Common myeloid progenitor, CD34-positive (primary cell): ENCODE data around the gene LTBP1.

Source experiments
- CTCF ChIA-PET: fragments of 350-600 bp; sonication (Branson Sonifier 250); formaldehyde crosslinking; loops from one replicate; lab custom pipeline; 2021; ENCODE audit warnings: antibody characterized with exemption; lab: Charles Lee
- POLR2A ChIA-PET: fragments of 350-600 bp; sonication (Branson Sonifier 250); formaldehyde crosslinking; loops from one replicate; lab custom pipeline; 2021; ENCODE audit warnings: antibody characterized with exemption; lab: Charles Lee
- DNase-seq, 3 donors: peaks; one replicate each; pipeline versions ENCODE4 v3.0.0 to v3.0.0-alpha.2; 2013
- H3K27ac ChIP-seq, 2 experiments: 1 replicate in 1 of 2; 2 replicates in 1 of 2; pipeline ENCODE4 v1.7.0; 2013; ENCODE audit warnings: inconsistent platforms in 2 of 2, low read length in 2 of 2, mild to moderate bottlenecking in 2 of 2, low read depth in 1 of 2, moderate library complexity in 1 of 2; ENCODE audit not compliant: severe bottlenecking in 2 of 2, insufficient read depth in 1 of 2, poor library complexity in 1 of 2
- H3K27me3 ChIP-seq, 5 experiments: replicated peaks in 2 of 5; 1 replicate in 3 of 5; 2 replicates in 2 of 5; pipeline versions ENCODE4 v1.6.1 to v1.7.0; 2013; ENCODE audit warnings: low read length in 4 of 5, mild to moderate bottlenecking in 2 of 5, moderate library complexity in 2 of 5, inconsistent platforms in 1 of 5; ENCODE audit not compliant: insufficient read depth in 5 of 5, control insufficient read depth in 4 of 5
- H3K36me3 ChIP-seq, 4 experiments: 1 replicate in 2 of 4; 2 replicates in 2 of 4; pipeline versions ENCODE4 v1.6.1 to v1.7.0; 2013; ENCODE audit warnings: low read length in 3 of 4, control low read depth in 1 of 4, mild to moderate bottlenecking in 1 of 4; ENCODE audit not compliant: control insufficient read depth in 4 of 4, insufficient read depth in 4 of 4
- H3K4me1 ChIP-seq, 4 experiments: 1 replicate in 3 of 4; 2 replicates in 1 of 4; pipeline versions ENCODE4 v1.6.1 to v1.7.1; 2013; ENCODE audit warnings: low read length in 3 of 4, mild to moderate bottlenecking in 3 of 4, control low read depth in 1 of 4, inconsistent platforms in 1 of 4, moderate library complexity in 1 of 4; ENCODE audit not compliant: control insufficient read depth in 4 of 4, insufficient read depth in 4 of 4; ENCODE audit errors: control extremely low read depth in 1 of 4
- H3K4me3 ChIP-seq, 7 experiments: 1 replicate in 4 of 7; 2 replicates in 3 of 7; pipeline versions ENCODE4 v1.5.1 to v1.7.0; 2013; ENCODE audit warnings: mild to moderate bottlenecking in 7 of 7, low read length in 6 of 7, moderate library complexity in 6 of 7, inconsistent platforms in 2 of 7, low read depth in 2 of 7, control low read depth in 1 of 7; ENCODE audit not compliant: insufficient read depth in 4 of 7, control insufficient read depth in 1 of 7; ENCODE audit errors: extremely low read depth in 1 of 7
- H3K9me3 ChIP-seq, 5 experiments: 1 replicate in 4 of 5; 2 replicates in 1 of 5; pipeline versions ENCODE4 v1.6.1 to v1.7.1; 2013; ENCODE audit warnings: low read length in 4 of 5, mild to moderate bottlenecking in 2 of 5, inconsistent platforms in 1 of 5, low read depth in 1 of 5, moderate library complexity in 1 of 5; ENCODE audit not compliant: control insufficient read depth in 4 of 5, insufficient read depth in 2 of 5; ENCODE audit errors: control extremely low read depth in 1 of 5
- WGBS: methylation state at CpG from one replicate; pipeline ENCODE4 v1.1.5; 2013; ENCODE audit not compliant: insufficient coverage; 5-methylcytosine and 5-hydroxymethylcytosine counted together

LTBP1 gene

DNA sequence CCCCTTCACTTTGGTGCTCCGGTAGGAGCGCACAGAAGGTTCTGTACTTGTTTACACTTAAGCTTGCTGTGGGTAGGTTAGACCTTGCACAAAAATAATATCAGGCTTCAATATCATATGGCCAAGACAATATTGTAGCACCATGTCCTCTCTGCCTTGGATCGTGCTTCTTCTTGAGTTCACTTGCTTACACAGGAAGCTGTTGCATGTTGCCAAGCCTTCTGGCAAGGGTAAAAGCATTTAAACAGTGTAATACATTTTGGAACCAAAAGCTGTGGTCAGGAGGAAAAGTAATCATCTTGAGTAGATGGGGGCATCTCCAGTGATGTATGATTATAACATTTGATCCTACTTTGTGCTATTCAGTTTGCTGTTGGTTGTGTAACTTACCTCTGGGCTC, 197.5 kb downstream of the LTBP1 start:
- POLR2A ChIA-PET: no interaction called here
- H3K36me3 ChIP-seq: no peaks in the 10 kb centered on the region
- no peak overlapping the region for H3K4me3 ChIP-seq
- no peaks in the 10 kb centered on the region for H3K4me1 ChIP-seq
- H3K27ac ChIP-seq: no peak overlapping the region
- no peaks in the 10 kb centered on the region for H3K9me3 ChIP-seq
- CTCF ChIA-PET: no interaction called here
- H3K27me3 ChIP-seq: no peaks in the 10 kb centered on the region
- no peak for DNase-seq
- WGBS: 100% methylated on average over 1 of the region's 3 CpGs

DNA sequence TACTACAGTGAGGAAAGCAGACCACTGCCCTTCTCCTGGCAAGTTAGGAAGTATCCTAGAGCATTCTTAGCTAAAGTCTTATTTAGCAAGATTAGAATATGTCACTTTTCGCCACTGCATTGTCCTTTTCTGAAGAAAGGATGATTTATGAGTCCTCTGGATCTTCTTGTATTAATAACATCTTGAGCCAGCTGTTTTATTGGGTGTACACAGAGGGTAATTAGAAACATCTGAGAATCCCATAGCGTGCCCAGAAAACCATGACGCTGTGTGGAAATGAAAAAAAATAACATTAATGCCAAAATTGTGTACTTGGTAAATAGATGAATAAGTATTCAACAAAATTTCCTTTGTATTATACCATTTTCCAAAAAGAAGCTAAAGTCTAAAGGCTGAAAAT, 198.7 kb downstream of the LTBP1 start:
- H3K9me3 ChIP-seq: no peaks in the 10 kb centered on the region
- WGBS: no CpG with 5 or more reads among the region's 3 CpGs
- no peak overlapping the region for H3K27ac ChIP-seq
- ChIA-PET POLR2A (no interaction called here), CTCF (no interaction called here)
- DNase-seq: no peak
- H3K4me3 ChIP-seq: no peak overlapping the region
- H3K36me3 ChIP-seq: no peaks in the 10 kb centered on the region
- no peaks in the 10 kb centered on the region for H3K27me3 ChIP-seq
- no peaks in the 10 kb centered on the region for H3K4me1 ChIP-seq

DNA sequence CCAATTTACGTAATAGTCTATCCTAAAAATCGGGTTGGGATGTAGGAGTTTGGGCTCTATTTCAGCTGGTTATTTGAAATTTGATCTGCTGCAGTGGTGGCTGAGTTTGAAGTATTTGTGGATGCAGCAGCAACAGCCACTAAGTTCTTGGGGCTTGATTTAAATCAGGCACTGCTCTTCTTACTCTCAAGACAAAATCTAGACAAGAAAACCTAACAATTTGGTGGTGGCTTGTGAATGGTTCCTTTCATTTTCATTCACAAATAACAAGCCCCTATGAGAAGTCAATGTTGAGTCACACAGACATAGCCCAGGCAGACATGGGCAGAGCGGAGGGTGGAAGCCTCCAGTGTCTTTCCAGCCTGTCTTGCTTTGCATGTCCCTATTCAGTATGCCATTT, 199.3 kb downstream of the LTBP1 start:
- Histone ChIP-seq H3K4me3 (no peak overlapping the region), H3K4me1 (no peaks in the 10 kb centered on the region), H3K27me3 (no peaks in the 10 kb centered on the region), H3K9me3 (no peaks in the 10 kb centered on the region), H3K27ac (no peak overlapping the region), H3K36me3 (no peaks in the 10 kb centered on the region)
- ChIA-PET CTCF (no interaction called here), POLR2A (no interaction called here)
- DNase-seq: no peak
- 100% methylated on average over 1 of the region's 3 CpGs for WGBS

DNA sequence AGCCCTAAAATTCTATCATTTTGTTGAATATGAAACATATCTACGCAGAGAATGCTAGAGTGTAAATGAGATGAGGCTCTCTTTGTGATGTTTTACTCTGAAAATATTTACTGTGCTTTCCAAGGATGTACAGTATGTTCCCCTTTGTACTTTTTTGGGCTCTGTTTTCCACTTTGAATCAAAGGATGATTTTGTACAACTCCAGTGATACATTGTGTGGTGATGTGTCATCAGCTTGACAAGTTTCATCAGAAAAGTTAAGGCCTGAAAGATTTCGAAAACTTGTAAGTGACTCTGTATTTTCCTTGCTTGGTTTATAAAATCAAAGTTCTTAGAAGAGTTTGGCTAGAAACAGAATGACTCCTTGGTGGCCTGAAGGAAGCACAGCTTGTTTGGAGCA, 206.3 kb downstream of the LTBP1 start:
- H3K36me3 ChIP-seq: no peaks in the 10 kb centered on the region
- DNase-seq: no peak
- POLR2A ChIA-PET: no interaction called here
- H3K9me3 ChIP-seq: no peaks in the 10 kb centered on the region
- CTCF ChIA-PET: no interaction called here
- 92% methylated on average over 2 of the region's 2 CpGs for WGBS
- H3K27me3 ChIP-seq: no peaks in the 10 kb centered on the region
- H3K4me1 ChIP-seq: no peaks in the 10 kb centered on the region
- H3K4me3 ChIP-seq: no peak overlapping the region
- H3K27ac ChIP-seq: no peak overlapping the region

DNA sequence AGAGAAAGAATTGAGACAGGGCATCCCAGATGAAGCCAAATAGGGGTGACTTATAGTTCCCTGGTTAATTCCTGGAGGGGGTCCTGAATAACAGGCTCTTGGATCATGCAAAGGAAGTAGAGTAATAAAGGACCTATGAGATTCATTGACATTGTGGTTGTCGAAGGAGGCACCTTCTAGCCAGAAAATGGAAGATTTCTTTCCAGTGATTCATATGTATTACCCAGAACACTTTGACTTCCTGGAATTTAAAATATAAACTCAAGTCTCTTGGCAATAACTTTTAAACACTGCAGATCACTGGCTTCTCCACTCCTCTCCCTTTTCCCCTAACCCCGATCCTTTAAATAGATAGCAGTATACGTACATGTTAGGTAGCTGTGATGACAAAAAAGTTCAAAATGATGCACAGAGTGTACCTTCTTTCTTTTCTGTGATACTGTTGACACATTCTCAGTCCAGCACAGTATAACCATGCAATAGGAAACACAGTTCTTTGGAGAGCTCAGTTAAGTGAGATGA, 211.8 kb downstream of the LTBP1 start:
- Histone ChIP-seq H3K27me3 (no peaks in the 10 kb centered on the region), H3K9me3 (no peaks in the 10 kb centered on the region), H3K36me3 (no peaks in the 10 kb centered on the region), H3K4me3 (no peak overlapping the region), H3K4me1 (no peaks in the 10 kb centered on the region), H3K27ac (no peak overlapping the region)
- 100% methylated on average over 1 of the region's 3 CpGs for WGBS
- CTCF ChIA-PET: interaction anchor here (1.6 kb wide), 1 partner anchor 334 kb away, joined by 3 read pairs; no protein-coding TSS in a partner anchor
- POLR2A ChIA-PET: no interaction called here
- no peak for DNase-seq

DNA sequence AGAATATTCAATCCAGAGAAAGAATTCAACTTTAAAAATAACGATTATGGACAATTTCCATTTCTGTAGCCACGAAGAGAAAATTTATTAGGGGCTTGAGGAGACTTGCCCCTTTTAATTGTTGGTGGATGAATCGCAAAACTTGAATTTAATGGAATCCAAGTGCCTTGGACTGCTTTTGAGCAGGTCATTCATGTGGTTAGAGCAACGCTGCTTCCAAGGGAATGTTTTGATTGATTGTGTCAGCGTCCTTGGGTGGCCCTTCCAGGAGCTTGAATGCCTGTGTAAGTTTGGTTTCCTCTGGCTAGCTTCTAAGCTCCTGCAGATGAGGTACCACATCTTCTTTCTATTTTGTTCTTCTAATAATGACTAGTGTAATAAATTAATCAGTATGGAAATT, 213.4 kb downstream of the LTBP1 start:
- no peaks in the 10 kb centered on the region for H3K36me3 ChIP-seq
- 96% methylated on average over 3 of the region's 5 CpGs for WGBS
- no peak overlapping the region for H3K4me3 ChIP-seq
- no peaks in the 10 kb centered on the region for H3K9me3 ChIP-seq
- POLR2A ChIA-PET: no interaction called here
- DNase-seq: no peak
- H3K27me3 ChIP-seq: no peaks in the 10 kb centered on the region
- no peak overlapping the region for H3K27ac ChIP-seq
- H3K4me1 ChIP-seq: no peaks in the 10 kb centered on the region
- CTCF ChIA-PET: interaction anchor here (1.6 kb wide), 1 partner anchor 336 kb away, joined by 3 read pairs; no protein-coding TSS in a partner anchor

DNA sequence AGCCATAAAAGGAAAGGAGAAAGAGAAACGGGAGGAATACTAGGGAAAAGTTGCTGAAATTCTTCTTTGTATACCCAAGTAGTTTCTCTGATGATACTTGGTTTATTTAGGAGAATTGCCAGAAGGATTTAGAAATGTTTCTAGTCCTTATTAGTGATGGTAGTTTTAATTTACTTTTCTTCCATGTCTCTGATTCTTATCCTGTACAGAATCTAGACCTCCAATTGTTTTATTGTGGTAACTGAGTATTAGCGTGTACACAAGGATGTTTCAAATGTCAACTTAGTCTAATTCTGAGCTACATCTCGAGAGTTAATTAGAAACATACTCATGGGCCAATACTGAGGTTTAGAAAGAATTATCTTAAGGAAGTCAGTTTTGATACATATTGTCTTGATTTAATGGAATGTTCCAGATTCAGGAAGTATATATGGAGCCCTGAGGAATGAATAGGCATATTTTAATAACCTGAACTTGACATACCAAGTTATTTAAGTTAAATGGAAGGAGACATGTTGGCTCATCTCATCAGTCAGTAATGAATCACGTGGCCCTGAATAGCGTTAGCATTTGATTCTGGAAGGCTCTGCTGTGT, 219.6 kb downstream of the LTBP1 start:
- no peak overlapping the region for H3K27ac ChIP-seq
- DNase-seq: no peak
- ChIA-PET CTCF (no interaction called here), POLR2A (no interaction called here)
- no peaks in the 10 kb centered on the region for H3K36me3 ChIP-seq
- no peaks in the 10 kb centered on the region for H3K4me1 ChIP-seq
- no peaks in the 10 kb centered on the region for H3K27me3 ChIP-seq
- H3K9me3 ChIP-seq: no peaks in the 10 kb centered on the region
- 85% methylated on average over 3 of the region's 5 CpGs for WGBS
- no peak overlapping the region for H3K4me3 ChIP-seq
